ENCODE measurements around the gene RPL18.

The RPL18 gene

GRCh38 chr19:48634424-48635262 is 15.7 kb upstream of the RPL18 start:
- no peaks in the 10 kb centered on the region for H3K27me3 ChIP-seq (ENCODE audit: insufficient read depth, low read length, poor library complexity, severe bottlenecking)
- peak overlapping the region; percentile 93 for H3K4me3 ChIP-seq (ENCODE audit: low read length, poor library complexity, severe bottlenecking)
- H3K79me2 ChIP-seq (ENCODE audit: insufficient read depth, low read length) = peaks cover 38% of the 10 kb centered on the region
- TF ChIP-seq CTCF (conservative IDR thresholded peaks at IDR 0.05; ENCODE audit: low read length) = no peak
- TF ChIP-seq EZH2phosphoT487 (IDR thresholded peaks at IDR 0.05; ENCODE audit: borderline replicate concordance) = no peak
- H3K36me3 ChIP-seq (ENCODE audit: insufficient read depth, low read length) = peaks cover 12% of the 10 kb centered on the region; the same call in 1 of the 2 replicates
- peaks cover 4% of the 10 kb centered on the region for H4K20me1 ChIP-seq (ENCODE audit: insufficient read depth, low read length, poor library complexity, severe bottlenecking)
- H3K4me1 ChIP-seq (ENCODE audit: insufficient read depth, low read length, poor library complexity, severe bottlenecking) = peaks cover 44% of the 10 kb centered on the region
- H2AFZ ChIP-seq (ENCODE audit: low read length) = peak overlapping the region; percentile 44; the same call in 1 of the 2 replicates
- peak overlapping the region; percentile 99 for H3K4me2 ChIP-seq (ENCODE audit: low read depth, low read length, poor library complexity, severe bottlenecking)
- H3K9me3 ChIP-seq (ENCODE audit: insufficient read depth, low read depth, low read length) = no peaks in the 10 kb centered on the region
- no peaks in the 10 kb centered on the region for H3K9me2 ChIP-seq (replicated peaks; ENCODE audit: low read depth, low read length)
- H3F3A ChIP-seq (ENCODE audit: low read depth) = peaks cover 3% of the 10 kb centered on the region
- peak overlapping the region; percentile 97 for H3K9ac ChIP-seq (ENCODE audit: low read depth, low read length, poor library complexity, severe bottlenecking)

GRCh38 chr19:48634036-48634342 is 15.0 kb upstream of the RPL18 start:
- Histone ChIP-seq H3F3A (ENCODE audit: low read depth) (peaks cover 3% of the 10 kb centered on the region), H3K4me1 (ENCODE audit: insufficient read depth, low read length, poor library complexity, severe bottlenecking) (peaks cover 39% of the 10 kb centered on the region), H3K27me3 (ENCODE audit: insufficient read depth, low read length, poor library complexity, severe bottlenecking) (no peaks in the 10 kb centered on the region), H3K9me3 (ENCODE audit: insufficient read depth, low read depth, low read length) (no peaks in the 10 kb centered on the region), H4K20me1 (ENCODE audit: insufficient read depth, low read length, poor library complexity, severe bottlenecking) (peaks cover 4% of the 10 kb centered on the region), H3K9ac (ENCODE audit: low read depth, low read length, poor library complexity, severe bottlenecking) (peak overlapping the region; percentile 97), H3K4me3 (ENCODE audit: low read length, poor library complexity, severe bottlenecking) (peak overlapping the region; percentile 93), H3K9me2 (replicated peaks; ENCODE audit: low read depth, low read length) (no peaks in the 10 kb centered on the region), H3K36me3 (ENCODE audit: insufficient read depth, low read length) (peaks cover 12% of the 10 kb centered on the region; the same call in 1 of the 2 replicates), H3K79me2 (ENCODE audit: insufficient read depth, low read length) (peaks cover 38% of the 10 kb centered on the region), H2AFZ (ENCODE audit: low read length) (peak overlapping the region; percentile 44; the same call in 1 of the 2 replicates), H3K4me2 (ENCODE audit: low read depth, low read length, poor library complexity, severe bottlenecking) (peak overlapping the region; percentile 99)
- no peak for TF ChIP-seq EZH2phosphoT487 (IDR thresholded peaks at IDR 0.05; ENCODE audit: borderline replicate concordance)
- no peak for TF ChIP-seq CTCF (conservative IDR thresholded peaks at IDR 0.05; ENCODE audit: low read length)

DNA sequence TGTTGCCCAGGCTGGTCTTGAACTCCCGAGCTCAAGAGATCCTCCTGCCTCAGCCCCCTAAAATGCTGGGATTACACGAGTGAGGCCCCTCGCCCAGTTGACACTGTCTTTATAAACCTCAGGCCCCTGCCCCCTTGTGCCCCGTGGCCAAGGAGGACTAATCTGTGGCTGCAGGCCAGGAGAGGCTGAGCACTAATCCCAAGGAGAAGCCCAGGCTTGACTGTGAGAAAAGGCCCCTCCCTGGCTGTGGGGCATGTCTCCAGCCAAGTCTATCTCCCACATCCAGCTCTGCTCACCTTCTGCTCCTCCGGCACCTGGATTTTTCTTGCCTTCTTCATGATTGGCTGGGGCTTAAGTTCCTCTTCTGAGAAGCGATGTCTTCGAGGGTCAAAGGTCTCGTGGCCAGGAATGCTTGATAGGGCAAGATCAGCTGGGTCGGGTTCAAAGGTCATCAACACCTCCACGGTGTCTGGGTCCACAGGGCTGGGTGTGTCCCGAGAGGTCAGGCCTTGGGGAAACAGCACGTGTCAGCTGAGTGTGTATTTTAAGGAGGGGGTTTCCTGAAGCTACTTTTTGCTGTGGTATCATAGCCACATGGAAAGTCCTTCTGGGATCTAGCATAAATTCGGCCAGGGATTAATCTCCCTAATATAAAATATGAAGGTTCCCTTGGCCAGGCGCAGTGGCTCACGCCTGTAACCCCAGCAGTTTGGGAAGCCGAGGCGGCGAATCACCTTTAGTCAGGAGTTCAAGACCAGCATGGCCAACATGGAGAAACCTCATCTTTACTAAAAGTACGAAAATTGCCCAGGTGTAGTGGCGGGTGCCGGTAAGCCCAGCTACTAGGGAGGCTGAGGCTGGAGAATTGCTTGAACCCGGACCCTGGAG is 14.4 kb upstream of the RPL18 start:
- H3K79me2 ChIP-seq (ENCODE audit: insufficient read depth, low read length) = peaks cover 38% of the 10 kb centered on the region
- peak overlapping the region; percentile 97 for H3K9ac ChIP-seq (ENCODE audit: low read depth, low read length, poor library complexity, severe bottlenecking)
- H3K4me2 ChIP-seq (ENCODE audit: low read depth, low read length, poor library complexity, severe bottlenecking) = peak overlapping the region; percentile 99
- peak overlapping the region; percentile 93 for H3K4me3 ChIP-seq (ENCODE audit: low read length, poor library complexity, severe bottlenecking)
- H3K27me3 ChIP-seq (ENCODE audit: insufficient read depth, low read length, poor library complexity, severe bottlenecking) = no peaks in the 10 kb centered on the region
- no peaks in the 10 kb centered on the region for H3K9me3 ChIP-seq (ENCODE audit: insufficient read depth, low read depth, low read length)
- H4K20me1 ChIP-seq (ENCODE audit: insufficient read depth, low read length, poor library complexity, severe bottlenecking) = peaks cover 4% of the 10 kb centered on the region
- no peak for TF ChIP-seq CTCF (conservative IDR thresholded peaks at IDR 0.05; ENCODE audit: low read length)
- TF ChIP-seq EZH2phosphoT487 (IDR thresholded peaks at IDR 0.05; ENCODE audit: borderline replicate concordance) = no peak
- H2AFZ ChIP-seq (ENCODE audit: low read length) = no peak overlapping the region
- no peaks in the 10 kb centered on the region for H3K9me2 ChIP-seq (replicated peaks; ENCODE audit: low read depth, low read length)
- peaks cover 3% of the 10 kb centered on the region for H3F3A ChIP-seq (ENCODE audit: low read depth)
- peaks cover 35% of the 10 kb centered on the region for H3K4me1 ChIP-seq (ENCODE audit: insufficient read depth, low read length, poor library complexity, severe bottlenecking)
- peaks cover 12% of the 10 kb centered on the region; the same call in 1 of the 2 replicates for H3K36me3 ChIP-seq (ENCODE audit: insufficient read depth, low read length)
